ENCODE data around the gene KCTD5. TPM values are rescaled to one million over a fixed set of nuclear protein-coding genes. Genes with fewer than 3 reads are reported as not detected.
A peak's percentile ranks its signal among the peaks of the same experiment; 100 is the strongest.

The KCTD5 gene
- total and polyA plus RNA-seq, 9 of the 15 experiments (the other 6 are each of a cell fraction or from before 2014, with no cell fraction given): 0.73 to 58.3 (median 32.3) TPM

DNA sequence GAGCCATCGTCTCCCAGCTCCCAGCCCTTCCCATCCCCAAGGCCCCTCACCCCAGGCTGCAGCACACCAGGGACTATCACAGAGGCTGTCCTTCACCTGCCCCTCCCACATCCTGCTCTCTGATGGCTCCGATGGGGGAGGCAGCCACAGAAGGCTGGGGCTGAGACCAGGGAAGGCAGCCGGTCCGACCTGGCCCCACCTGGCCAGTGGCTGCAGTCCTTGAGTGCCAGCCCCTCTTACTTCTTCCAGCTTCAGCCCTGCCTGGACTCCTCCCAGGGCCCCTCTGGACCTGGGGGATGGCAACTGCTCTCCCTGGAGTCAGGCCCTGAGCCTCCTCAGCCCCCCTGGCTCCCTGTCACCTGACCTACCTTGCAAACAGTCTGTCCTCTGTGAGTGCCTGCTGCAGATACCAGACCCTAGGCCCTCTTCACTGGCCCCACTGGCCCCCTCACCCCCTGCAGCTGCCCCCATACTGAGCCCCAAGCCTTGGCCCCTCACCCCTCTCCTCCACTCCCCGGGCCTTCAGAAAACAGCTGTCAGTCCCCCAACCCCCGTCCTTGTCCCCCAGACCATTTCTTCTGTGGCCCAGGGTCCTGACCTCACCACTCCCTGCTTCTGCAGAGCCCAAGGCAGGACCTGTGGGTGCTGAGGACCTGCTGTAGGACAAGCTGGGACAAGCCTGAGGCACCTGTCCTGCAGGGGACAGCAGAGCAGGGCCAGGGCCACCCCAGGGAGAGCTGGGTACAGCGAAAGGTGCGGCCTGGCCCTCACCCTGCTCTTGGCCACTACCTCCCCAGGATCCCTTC, 57.5 kb downstream of the KCTD5 start:
- H3K9me3 ChIP-seq (replicated peaks; ENCODE audit: control insufficient read depth, insufficient read depth, low read depth, low read length): no peaks in the 10 kb centered on the region
- H3K4me3 ChIP-seq: no peak overlapping the region
- BruUV-seq (replicated peaks): no TSS peak
- no peaks in the 10 kb centered on the region for H4K20me1 ChIP-seq (replicated peaks; ENCODE audit: control insufficient read depth, insufficient read depth, low read length)
- H3K9me1 ChIP-seq (ENCODE audit: control insufficient read depth, insufficient read depth, low read length): no peaks in the 10 kb centered on the region
- in situ Hi-C loops (cut with MboI) (no loop called here), intact Hi-C loops (cut with micrococcal nuclease) (no loop called here)
- H3K9ac ChIP-seq (ENCODE audit: insufficient read depth in 1 of 2, low read depth in 2 of 2, low read length in 2 of 2): peak overlapping the region in 1 of 2 experiments; percentile 90; a peak in 2 of 4 replicates
- H2AFZ ChIP-seq (ENCODE audit: low read depth, low read length): no peak overlapping the region
- POLR2A ChIA-PET: interaction anchor here (0.9 to 4.3 kb wide), 3 partner anchors 12 to 27 kb away, joined by 3 to 51 read pairs (median 10); partner anchors contain the start of gene SRRM2
- DNase-seq (ENCODE audit: extremely low read depth in 1 of 4, low spot score in 3 of 4): no peak
- H3K27me3 ChIP-seq (ENCODE audit: control insufficient read depth in 2 of 2, insufficient read depth in 2 of 2, low read length in 2 of 2): no peaks in the 10 kb centered on the region
- H3K79me2 ChIP-seq (ENCODE audit: control insufficient read depth, insufficient read depth, low read length): no peaks in the 10 kb centered on the region
- CTCF ChIA-PET (ENCODE audit: low intra/inter-chr PET ratio): no interaction called here
- peak; percentile 11 for ATAC-seq
- H3K4me1 ChIP-seq (replicated peaks in 1 of 2; ENCODE audit: control insufficient read depth in 2 of 2, insufficient read depth in 2 of 2, low read length in 2 of 2): peaks cover 7 to 43% of the 10 kb centered on the region in 2 experiments; a peak in 4 of 5 replicates
- H3K27ac ChIP-seq (ENCODE audit: extremely low read depth, low read depth, low read length): no peak overlapping the region
- WGBS (ENCODE audit: insufficient coverage, low coverage, missing lambda C conversion rate): 60% methylated on average over 7 of the region's 8 CpGs
- FAIRE-seq: no peak
- H3K36me3 ChIP-seq (ENCODE audit: control insufficient read depth, insufficient read depth, low read length): no peaks in the 10 kb centered on the region
- H3K4me2 ChIP-seq (ENCODE audit: insufficient read depth, low read length): no peak overlapping the region
- TF ChIP-seq ZNF561 (CRISPR knock-in tag; conservative IDR thresholded peaks at IDR 0.05) (no peak), MAFG (tag; conservative IDR thresholded peaks at IDR 0.05) (no peak), SMARCB1 (IDR thresholded peaks at IDR 0.05; ENCODE audit: insufficient read length, low read depth) (no peak), RBM15 (IDR thresholded peaks at IDR 0.05; ENCODE audit: insufficient read depth, low read length) (no peak)
- TF ChIP-seq, protein P1, sequence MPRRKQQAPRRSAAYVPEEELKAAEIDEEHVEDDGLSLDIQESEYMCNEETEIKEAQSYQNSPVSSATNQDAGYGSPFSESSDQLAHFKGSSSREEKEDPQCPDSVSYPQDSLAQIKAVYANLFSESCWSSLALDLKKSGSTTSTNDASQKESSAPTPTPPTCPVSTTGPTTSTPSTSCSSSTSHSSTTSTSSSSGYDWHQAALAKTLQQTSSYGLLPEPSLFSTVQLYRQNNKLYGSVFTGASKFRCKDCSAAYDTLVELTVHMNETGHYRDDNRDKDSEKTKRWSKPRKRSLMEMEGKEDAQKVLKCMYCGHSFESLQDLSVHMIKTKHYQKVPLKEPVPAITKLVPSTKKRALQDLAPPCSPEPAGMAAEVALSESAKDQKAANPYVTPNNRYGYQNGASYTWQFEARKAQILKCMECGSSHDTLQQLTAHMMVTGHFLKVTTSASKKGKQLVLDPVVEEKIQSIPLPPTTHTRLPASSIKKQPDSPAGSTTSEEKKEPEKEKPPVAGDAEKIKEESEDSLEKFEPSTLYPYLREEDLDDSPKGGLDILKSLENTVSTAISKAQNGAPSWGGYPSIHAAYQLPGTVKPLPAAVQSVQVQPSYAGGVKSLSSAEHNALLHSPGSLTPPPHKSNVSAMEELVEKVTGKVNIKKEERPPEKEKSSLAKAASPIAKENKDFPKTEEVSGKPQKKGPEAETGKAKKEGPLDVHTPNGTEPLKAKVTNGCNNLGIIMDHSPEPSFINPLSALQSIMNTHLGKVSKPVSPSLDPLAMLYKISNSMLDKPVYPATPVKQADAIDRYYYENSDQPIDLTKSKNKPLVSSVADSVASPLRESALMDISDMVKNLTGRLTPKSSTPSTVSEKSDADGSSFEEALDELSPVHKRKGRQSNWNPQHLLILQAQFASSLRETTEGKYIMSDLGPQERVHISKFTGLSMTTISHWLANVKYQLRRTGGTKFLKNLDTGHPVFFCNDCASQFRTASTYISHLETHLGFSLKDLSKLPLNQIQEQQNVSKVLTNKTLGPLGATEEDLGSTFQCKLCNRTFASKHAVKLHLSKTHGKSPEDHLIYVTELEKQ (CRISPR knock-in tag; IDR thresholded peaks at IDR 0.05): no peak
- TF ChIP-seq, protein P2, sequence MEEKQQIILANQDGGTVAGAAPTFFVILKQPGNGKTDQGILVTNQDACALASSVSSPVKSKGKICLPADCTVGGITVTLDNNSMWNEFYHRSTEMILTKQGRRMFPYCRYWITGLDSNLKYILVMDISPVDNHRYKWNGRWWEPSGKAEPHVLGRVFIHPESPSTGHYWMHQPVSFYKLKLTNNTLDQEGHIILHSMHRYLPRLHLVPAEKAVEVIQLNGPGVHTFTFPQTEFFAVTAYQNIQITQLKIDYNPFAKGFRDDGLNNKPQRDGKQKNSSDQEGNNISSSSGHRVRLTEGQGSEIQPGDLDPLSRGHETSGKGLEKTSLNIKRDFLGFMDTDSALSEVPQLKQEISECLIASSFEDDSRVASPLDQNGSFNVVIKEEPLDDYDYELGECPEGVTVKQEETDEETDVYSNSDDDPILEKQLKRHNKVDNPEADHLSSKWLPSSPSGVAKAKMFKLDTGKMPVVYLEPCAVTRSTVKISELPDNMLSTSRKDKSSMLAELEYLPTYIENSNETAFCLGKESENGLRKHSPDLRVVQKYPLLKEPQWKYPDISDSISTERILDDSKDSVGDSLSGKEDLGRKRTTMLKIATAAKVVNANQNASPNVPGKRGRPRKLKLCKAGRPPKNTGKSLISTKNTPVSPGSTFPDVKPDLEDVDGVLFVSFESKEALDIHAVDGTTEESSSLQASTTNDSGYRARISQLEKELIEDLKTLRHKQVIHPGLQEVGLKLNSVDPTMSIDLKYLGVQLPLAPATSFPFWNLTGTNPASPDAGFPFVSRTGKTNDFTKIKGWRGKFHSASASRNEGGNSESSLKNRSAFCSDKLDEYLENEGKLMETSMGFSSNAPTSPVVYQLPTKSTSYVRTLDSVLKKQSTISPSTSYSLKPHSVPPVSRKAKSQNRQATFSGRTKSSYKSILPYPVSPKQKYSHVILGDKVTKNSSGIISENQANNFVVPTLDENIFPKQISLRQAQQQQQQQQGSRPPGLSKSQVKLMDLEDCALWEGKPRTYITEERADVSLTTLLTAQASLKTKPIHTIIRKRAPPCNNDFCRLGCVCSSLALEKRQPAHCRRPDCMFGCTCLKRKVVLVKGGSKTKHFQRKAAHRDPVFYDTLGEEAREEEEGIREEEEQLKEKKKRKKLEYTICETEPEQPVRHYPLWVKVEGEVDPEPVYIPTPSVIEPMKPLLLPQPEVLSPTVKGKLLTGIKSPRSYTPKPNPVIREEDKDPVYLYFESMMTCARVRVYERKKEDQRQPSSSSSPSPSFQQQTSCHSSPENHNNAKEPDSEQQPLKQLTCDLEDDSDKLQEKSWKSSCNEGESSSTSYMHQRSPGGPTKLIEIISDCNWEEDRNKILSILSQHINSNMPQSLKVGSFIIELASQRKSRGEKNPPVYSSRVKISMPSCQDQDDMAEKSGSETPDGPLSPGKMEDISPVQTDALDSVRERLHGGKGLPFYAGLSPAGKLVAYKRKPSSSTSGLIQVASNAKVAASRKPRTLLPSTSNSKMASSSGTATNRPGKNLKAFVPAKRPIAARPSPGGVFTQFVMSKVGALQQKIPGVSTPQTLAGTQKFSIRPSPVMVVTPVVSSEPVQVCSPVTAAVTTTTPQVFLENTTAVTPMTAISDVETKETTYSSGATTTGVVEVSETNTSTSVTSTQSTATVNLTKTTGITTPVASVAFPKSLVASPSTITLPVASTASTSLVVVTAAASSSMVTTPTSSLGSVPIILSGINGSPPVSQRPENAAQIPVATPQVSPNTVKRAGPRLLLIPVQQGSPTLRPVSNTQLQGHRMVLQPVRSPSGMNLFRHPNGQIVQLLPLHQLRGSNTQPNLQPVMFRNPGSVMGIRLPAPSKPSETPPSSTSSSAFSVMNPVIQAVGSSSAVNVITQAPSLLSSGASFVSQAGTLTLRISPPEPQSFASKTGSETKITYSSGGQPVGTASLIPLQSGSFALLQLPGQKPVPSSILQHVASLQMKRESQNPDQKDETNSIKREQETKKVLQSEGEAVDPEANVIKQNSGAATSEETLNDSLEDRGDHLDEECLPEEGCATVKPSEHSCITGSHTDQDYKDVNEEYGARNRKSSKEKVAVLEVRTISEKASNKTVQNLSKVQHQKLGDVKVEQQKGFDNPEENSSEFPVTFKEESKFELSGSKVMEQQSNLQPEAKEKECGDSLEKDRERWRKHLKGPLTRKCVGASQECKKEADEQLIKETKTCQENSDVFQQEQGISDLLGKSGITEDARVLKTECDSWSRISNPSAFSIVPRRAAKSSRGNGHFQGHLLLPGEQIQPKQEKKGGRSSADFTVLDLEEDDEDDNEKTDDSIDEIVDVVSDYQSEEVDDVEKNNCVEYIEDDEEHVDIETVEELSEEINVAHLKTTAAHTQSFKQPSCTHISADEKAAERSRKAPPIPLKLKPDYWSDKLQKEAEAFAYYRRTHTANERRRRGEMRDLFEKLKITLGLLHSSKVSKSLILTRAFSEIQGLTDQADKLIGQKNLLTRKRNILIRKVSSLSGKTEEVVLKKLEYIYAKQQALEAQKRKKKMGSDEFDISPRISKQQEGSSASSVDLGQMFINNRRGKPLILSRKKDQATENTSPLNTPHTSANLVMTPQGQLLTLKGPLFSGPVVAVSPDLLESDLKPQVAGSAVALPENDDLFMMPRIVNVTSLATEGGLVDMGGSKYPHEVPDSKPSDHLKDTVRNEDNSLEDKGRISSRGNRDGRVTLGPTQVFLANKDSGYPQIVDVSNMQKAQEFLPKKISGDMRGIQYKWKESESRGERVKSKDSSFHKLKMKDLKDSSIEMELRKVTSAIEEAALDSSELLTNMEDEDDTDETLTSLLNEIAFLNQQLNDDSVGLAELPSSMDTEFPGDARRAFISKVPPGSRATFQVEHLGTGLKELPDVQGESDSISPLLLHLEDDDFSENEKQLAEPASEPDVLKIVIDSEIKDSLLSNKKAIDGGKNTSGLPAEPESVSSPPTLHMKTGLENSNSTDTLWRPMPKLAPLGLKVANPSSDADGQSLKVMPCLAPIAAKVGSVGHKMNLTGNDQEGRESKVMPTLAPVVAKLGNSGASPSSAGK (IDR thresholded peaks at IDR 0.05): no peak
